Esophagus squamous epithelium (tissue), 5 donors: ENCODE results near the gene HOATZ. TPM values are rescaled to one million over a fixed set of nuclear protein-coding genes. Genes with fewer than 3 reads are reported as not detected.

ENCODE experiments used
- DNase-seq: peaks from one replicate; lab custom pipeline; 2025; lab: John Stamatoyannopoulos, UW
- H3K27ac ChIP-seq, 4 donors: fragments of 200-600 bp; sonication (generic); one replicate each; pipeline ENCODE4 v1.5.1; 2016 to 2019; ENCODE audit warnings: mild to moderate bottlenecking in 1 of 4
- H3K27me3 ChIP-seq, 4 donors: fragments of 200-600 bp; sonication (generic); 1 replicate in 3 of 4; 2 replicates in 1 of 4; pipeline versions ENCODE4 v1.5.1 to v1.6.0; 2017 to 2021; ENCODE audit warnings: antibody characterized with exemption in 1 of 4
- H3K36me3 ChIP-seq, 3 donors: fragments of 200-600 bp; sonication (generic); one replicate each; pipeline ENCODE4 v1.5.1; 2016 to 2019
- H3K4me1 ChIP-seq, 3 donors: fragments of 200-600 bp; sonication (generic); one replicate each; pipeline ENCODE4 v1.5.1; 2017 to 2019
- H3K4me3 ChIP-seq, 4 donors: fragments of 200-600 bp; sonication (generic); 1 replicate in 3 of 4; 2 replicates in 1 of 4; pipeline ENCODE4 v1.5.1; 2016 to 2019; ENCODE audit warnings: mild to moderate bottlenecking in 2 of 4, moderate library complexity in 1 of 4
- H3K9me3 ChIP-seq, 3 donors: fragments of 200-600 bp; sonication (generic); one replicate each; pipeline ENCODE4 v1.5.1; 2016 to 2019
- POLR2A ChIP-seq, 4 donors: fragments of 450-650 bp; IDR thresholded peaks; one replicate each; pipeline ENCODE4 v1.6.1; 2017; ENCODE audit warnings: antibody characterized with exemption in 4 of 4, mild to moderate bottlenecking in 4 of 4, moderate library complexity in 3 of 4
- WGBS, 2 donors: methylation state at CpG; one replicate each; pipeline ENCODE4 v1.1.5; 2018; 5-methylcytosine and 5-hydroxymethylcytosine counted together
- intact Hi-C: fragments of 100-400 bp; cut with DNase I; formaldehyde crosslinking; loops from one replicate; pipeline ENCODE4 v1.15.0; 2022
- total RNA-seq, 4 donors: library from RNA; depleted of rRNA; stranded (reverse); fragments of >200 nt; gene quantifications; one replicate each; pipeline ENCODE4 v1.1.0, GENCODE V29; 2016
- TF ChIP-seq, protein P1 (sequence below), 6 experiments: fragments of 450-650 bp in 4 of 6; fragments of 200-600 bp in 2 of 6; sonication (generic) in 2 of 6; IDR thresholded peaks; one replicate each; pipeline ENCODE4 v1.5.1; 2016 to 2019; ENCODE audit warnings: antibody characterized with exemption in 6 of 6, mild to moderate bottlenecking in 4 of 6, moderate library complexity in 4 of 6
- donor health status: DM: yes; HTN: yes; CAD: no.

The HOATZ gene
- total RNA-seq, 4 donors from 2014 or later, result not detected

GRCh38 chr11:111502611-111503010 lies 12.0 kb upstream of the HOATZ start:
- Histone ChIP-seq H3K27ac (no peak overlapping the region), H3K4me1 (peaks cover 0 to 6% (median 5%) of the 10 kb centered on the region in 3 donors), H3K27me3 (peaks cover 0 to 12% (median 0%) of the 10 kb centered on the region in 4 donors), H3K36me3 (no peaks in the 10 kb centered on the region), H3K9me3 (no peaks in the 10 kb centered on the region), H3K4me3 (no peak overlapping the region)
- TF ChIP-seq, protein P1, sequence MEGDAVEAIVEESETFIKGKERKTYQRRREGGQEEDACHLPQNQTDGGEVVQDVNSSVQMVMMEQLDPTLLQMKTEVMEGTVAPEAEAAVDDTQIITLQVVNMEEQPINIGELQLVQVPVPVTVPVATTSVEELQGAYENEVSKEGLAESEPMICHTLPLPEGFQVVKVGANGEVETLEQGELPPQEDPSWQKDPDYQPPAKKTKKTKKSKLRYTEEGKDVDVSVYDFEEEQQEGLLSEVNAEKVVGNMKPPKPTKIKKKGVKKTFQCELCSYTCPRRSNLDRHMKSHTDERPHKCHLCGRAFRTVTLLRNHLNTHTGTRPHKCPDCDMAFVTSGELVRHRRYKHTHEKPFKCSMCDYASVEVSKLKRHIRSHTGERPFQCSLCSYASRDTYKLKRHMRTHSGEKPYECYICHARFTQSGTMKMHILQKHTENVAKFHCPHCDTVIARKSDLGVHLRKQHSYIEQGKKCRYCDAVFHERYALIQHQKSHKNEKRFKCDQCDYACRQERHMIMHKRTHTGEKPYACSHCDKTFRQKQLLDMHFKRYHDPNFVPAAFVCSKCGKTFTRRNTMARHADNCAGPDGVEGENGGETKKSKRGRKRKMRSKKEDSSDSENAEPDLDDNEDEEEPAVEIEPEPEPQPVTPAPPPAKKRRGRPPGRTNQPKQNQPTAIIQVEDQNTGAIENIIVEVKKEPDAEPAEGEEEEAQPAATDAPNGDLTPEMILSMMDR (IDR thresholded peaks at IDR 0.05), result no peak
- TF ChIP-seq POLR2A (IDR thresholded peaks at IDR 0.05), result no peak
- WGBS, 2 donors, result 43 to 57% methylated on average over 1 of the region's 1 CpG
- intact Hi-C loops, result no loop called here
- DNase-seq, result no peak

GRCh38 chr11:111510311-111510710 lies 4.3 kb upstream of the HOATZ start:
- H3K27ac ChIP-seq, result no peak overlapping the region
- H3K9me3 ChIP-seq, result no peaks in the 10 kb centered on the region
- H3K36me3 ChIP-seq, result no peaks in the 10 kb centered on the region
- H3K4me3 ChIP-seq, result no peak overlapping the region
- TF ChIP-seq, protein P1 (IDR thresholded peaks at IDR 0.05), result no peak
- no peak for TF ChIP-seq POLR2A (IDR thresholded peaks at IDR 0.05)
- no peak for DNase-seq
- peaks cover 0 to 45% (median 4%) of the 10 kb centered on the region in 4 donors for H3K27me3 ChIP-seq
- intact Hi-C loops, result no loop called here
- 42 to 59% methylated on average over 1 of the region's 1 CpG for WGBS, 2 donors
- peaks cover 4 to 22% (median 12%) of the 10 kb centered on the region in 3 donors for H3K4me1 ChIP-seq

- no peak for DNase-seq
- Histone ChIP-seq H3K36me3 (no peaks in the 10 kb centered on the region), H3K4me1 (peaks cover 4 to 22% (median 12%) of the 10 kb centered on the region in 3 donors), H3K27ac (no peak within 1 kb of the TSS), H3K9me3 (no peaks in the 10 kb centered on the region), H3K27me3 (peaks cover 0 to 42% (median 4%) of the 10 kb centered on the region in 4 donors), H3K4me3 (peak within 1 kb of the TSS; percentile 40 to 76 (median 46))
- intact Hi-C loops, result no loop called here
- TF ChIP-seq, protein P1 (IDR thresholded peaks at IDR 0.05), result no peak
- no peak for TF ChIP-seq POLR2A (IDR thresholded peaks at IDR 0.05)
- 3 to 11% methylated on average over 6 to 21 of the region's 90 CpGs for WGBS, 2 donors
These were observed 2.0 kb upstream of the HOATZ start, which contains the start of gene BTG4 for GRCh38 chr11:111512296-111513239. Gene BTG4 (minus strand): TSS chr11:111512386. CDS start chr11:111498776, 13,610 bp downstream.

DNA sequence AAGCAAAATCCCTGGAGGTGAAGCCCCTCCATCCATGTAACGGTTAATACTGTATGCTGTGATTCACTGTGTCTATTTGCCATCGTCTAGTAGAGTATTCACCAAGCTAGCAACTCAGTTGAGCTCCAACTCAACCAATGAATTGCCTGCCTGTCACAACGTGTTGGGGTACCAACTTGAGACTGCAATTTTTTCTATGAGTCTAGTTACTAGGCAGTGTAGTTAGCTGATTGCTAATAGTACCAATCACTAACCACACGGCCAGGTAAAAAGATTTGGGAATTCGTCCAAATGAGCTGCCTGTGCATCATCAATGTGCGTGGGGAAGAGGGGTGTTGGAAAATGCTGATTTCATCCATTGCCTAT lies 1.4 kb upstream of the HOATZ start:
- no peaks in the 10 kb centered on the region for H3K36me3 ChIP-seq
- H3K4me3 ChIP-seq, result peak overlapping the region in 1 of 4 donors; percentile 76
- H3K27me3 ChIP-seq, result peaks cover 0 to 39% (median 4%) of the 10 kb centered on the region in 4 donors

More for the DNA sequence above, 1.4 kb upstream of the HOATZ start:
- no peak for DNase-seq
- no peaks in the 10 kb centered on the region for H3K9me3 ChIP-seq
- 15 to 63% methylated on average over 3 to 6 of the region's 6 CpGs for WGBS, 2 donors
- intact Hi-C loops, result no loop called here
- H3K4me1 ChIP-seq, result peaks cover 4 to 22% (median 12%) of the 10 kb centered on the region in 3 donors
- no peak overlapping the region for H3K27ac ChIP-seq
- no peak for TF ChIP-seq POLR2A (IDR thresholded peaks at IDR 0.05)
- TF ChIP-seq, protein P1 (IDR thresholded peaks at IDR 0.05), result no peak
